Glomerular endothelial cell (primary cell): ENCODE results near the gene SNAPIN. TPM values are rescaled to one million over a fixed set of nuclear protein-coding genes. Genes with fewer than 3 reads are reported as not detected.

ENCODE experiments used
- DNase-seq: peaks from one replicate; pipeline ENCODE4 v3.0.0-alpha.2; 2011; ENCODE audit warnings: low read depth, low spot score; ENCODE audit errors: extremely low read depth
- total RNA-seq: library from RNA; depleted of rRNA; stranded (reverse); fragments of >200 nt; gene quantifications from 2 replicates; pipeline ENCODE4 v1.2.3, GENCODE V29; 2015

Gene SNAPIN, protein sequence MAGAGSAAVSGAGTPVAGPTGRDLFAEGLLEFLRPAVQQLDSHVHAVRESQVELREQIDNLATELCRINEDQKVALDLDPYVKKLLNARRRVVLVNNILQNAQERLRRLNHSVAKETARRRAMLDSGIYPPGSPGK
- total RNA-seq = 41.4 and 56.2 TPM in 2 replicates

GRCh38 chr1:153658400-153659174, at the start of gene SNAPIN:
Gene SNAPIN, plus strand, starts transcription at chr1:153658703. Its CDS starts 41 bp downstream, at chr1:153658744.
- no peak for DNase-seq

DNA sequence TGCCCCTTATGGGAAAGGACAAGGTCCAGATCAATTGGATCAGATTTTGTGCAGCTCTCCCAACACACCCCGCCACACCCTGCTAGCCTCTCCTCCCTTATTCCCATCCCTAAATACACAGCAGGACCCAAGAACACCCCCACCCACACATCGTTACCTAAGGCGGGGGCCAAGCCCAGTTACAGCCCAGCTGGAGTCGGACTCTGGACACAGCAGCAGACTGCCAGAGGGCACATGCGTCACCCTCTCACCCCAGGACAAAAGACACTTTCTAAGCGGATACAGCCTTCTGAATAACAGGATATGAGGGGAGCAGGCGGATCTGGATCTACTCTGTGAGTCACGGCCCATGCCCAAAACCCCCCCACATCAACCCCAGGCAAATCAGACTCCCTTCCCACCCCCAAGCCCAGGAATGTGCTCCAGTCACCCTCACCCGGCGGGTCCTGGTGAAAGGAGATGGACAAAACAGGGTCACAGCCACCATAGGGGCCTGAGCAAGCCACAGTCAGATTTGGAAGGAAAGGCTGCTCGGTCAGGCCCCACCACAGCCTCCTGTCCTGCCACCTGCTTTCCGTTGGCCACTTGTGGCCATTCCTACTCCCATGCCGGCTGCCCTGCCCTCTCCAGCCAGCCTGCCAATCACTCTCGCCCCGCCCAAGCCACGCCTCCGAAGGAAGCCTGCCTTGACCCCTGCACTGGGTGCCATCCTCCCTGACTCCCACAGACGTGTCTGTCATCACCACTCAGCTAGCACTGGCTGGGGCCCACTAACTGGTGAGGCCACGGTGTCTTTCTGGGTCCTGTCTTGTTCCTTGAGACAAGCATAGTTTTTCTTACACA, 49.5 kb upstream of the SNAPIN start:
- DNase-seq = peak; percentile 94

DNA sequence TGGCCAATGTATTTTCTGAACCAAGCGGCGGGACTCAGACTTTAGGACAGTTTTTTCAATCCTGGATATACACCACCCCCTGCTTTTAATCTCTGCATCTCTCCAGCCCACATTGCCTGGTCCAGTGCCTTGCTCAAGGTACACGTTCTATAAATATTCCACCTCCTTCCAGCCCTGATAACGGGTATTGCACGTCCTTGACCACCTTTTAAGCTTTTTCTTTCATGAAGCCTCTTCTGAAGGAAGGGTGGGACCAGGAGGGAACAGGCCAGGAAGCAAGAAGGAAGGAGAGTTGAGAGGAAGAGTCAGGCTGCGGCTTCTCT, 49.0 kb upstream of the SNAPIN start:
- DNase-seq = no peak

DNA sequence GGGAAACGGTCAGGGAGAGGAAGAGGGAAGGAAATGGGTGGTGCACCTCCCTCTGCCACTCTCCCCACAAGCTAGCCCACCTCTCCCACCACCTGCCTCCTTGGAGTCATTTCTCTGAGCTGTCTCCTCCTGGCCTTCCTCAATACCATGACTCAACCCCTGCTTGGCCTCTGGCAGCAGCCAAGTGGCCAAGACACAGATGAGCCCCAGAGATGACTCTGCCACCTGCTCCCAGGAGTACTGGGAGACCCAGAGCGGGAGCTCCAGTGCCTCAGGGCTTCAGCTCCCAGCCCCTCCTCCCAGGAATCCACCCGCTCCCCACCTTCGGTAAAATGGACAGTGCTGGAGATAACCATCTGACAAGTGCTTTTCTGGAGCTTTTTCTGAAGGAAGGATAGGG, 48.2 kb upstream of the SNAPIN start:
- DNase-seq = no peak

- DNase-seq = no peak
Measured at GRCh38 chr1:153610811-153611301, 47.6 kb upstream of the SNAPIN start.

DNA sequence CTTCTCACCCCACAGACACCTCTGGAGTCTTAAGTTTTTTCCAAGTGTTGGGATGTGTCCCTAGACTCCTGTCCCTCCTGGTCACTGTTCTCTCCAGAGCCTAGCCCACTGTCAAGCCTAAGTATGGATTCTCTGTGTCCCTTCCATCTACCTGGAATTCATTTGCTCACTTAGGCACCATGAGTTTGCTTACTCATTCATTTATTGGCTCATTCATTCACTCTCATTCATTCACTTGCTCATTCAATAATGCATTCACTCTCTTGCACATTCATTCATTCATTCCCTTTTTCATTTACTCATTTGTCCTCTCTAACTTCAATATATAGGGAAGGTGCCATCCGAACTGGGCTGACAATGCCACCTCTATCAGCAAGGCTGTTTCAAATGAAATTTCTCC, 47.1 kb upstream of the SNAPIN start:
- no peak for DNase-seq

DNA sequence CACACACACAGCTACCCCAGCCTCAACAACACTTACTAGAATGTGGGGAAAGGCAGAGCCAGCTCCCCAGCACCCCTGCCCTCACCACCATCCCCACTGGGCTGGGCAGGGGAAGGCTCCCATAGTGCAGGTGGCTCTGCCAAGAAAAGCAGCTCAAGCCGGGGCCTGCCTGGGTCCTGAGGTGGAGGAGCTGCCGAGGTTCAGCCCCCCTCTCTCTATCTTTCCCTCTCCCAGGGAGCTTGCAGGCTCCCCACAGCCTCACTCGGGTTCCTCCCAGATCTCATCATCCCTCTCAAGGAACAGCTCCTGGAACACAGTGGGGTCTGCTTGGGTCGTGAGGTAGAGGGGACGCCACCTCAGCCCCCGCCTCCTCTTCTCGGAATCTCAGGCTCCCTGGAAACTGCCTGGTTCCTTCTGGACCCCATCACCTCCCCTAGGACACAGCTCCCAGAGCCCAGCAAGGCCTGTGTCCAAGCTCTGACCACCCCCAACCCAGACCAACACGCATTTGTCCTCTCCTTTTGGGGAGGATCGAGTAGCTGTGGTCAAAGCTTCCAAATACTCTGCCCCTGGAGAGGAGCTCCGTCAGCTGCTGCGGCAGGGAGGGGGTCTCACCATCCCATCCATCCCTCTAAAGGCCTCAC, 46.3 kb upstream of the SNAPIN start:
- DNase-seq = no peak

GRCh38 chr1:153612755-153613331, 45.7 kb upstream of the SNAPIN start, which contains the start of gene S100A16:
Gene S100A16, minus strand, starts transcription at chr1:153613137. Its CDS starts 4,986 bp downstream, at chr1:153608151.
- DNase-seq = no peak

GRCh38 chr1:153613406-153613805, 45.1 kb upstream of the SNAPIN start:
- no peak for DNase-seq

DNA sequence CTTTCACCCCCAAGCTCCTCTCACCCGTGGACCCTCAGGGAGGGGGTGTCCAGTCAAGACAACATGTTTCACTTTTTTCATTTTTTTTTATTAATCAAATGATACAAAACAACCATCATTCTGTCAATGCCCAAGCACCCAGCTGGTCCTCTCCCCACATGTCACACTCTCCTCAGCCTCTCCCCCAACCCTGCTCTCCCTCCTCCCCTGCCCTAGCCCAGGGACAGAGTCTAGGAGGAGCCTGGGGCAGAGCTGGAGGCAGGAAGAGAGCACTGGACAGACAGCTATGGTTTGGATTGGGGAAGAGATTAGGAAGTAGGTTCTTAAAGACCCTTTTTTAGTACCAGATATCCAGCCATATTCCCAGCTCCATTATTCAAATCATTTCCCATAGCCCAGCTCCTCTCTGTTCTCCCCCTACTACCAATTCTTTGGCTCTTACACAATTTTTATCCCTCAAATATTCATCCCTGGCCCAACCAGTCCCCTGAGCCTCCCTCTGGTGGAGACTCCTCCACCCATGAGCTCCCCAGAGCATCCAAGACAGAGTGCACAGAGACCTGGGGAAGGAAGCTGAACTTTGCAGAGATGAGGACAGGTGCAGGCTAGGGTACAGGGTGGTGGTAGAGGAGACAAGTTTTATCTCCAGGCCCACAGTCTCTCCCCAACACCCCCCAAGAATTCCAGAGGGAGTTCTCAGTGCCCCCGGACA, 44.2 kb upstream of the SNAPIN start:
- no peak for DNase-seq

DNA sequence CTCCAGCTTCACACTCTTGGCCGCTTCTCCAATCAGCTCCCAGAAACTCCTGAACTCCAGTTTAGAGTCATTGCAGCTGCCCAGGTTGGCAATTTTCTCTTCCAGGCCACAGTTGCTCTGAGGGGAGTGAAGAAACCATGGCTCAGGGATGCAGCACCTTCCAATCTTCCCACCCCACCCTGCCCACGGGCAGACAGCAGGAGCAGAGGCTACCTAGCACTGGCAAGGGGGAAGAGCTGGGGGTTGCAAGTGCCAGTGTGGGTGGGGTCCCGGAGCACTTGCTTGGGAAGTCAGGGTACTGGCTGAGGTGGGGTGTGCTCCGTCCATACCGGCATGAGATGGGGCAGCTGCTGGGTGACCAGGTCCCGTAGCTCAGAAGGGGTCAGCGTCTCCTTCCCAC, 43.6 kb upstream of the SNAPIN start:
- no peak for DNase-seq

- no peak for DNase-seq
Measured at GRCh38 chr1:153615406-153615805, 43.1 kb upstream of the SNAPIN start.

GRCh38 chr1:153616144-153616916, 42.2 kb upstream of the SNAPIN start, which contains the start of gene S100A14:
Gene S100A14, minus strand, starts transcription at chr1:153616325. Its CDS starts 467 bp downstream, at chr1:153615858.
- no peak for DNase-seq

- DNase-seq = no peak
Measured at GRCh38 chr1:153616917-153617311, 41.6 kb upstream of the SNAPIN start.

GRCh38 chr1:153617663-153618062, 40.8 kb upstream of the SNAPIN start:
- no peak for DNase-seq

DNA sequence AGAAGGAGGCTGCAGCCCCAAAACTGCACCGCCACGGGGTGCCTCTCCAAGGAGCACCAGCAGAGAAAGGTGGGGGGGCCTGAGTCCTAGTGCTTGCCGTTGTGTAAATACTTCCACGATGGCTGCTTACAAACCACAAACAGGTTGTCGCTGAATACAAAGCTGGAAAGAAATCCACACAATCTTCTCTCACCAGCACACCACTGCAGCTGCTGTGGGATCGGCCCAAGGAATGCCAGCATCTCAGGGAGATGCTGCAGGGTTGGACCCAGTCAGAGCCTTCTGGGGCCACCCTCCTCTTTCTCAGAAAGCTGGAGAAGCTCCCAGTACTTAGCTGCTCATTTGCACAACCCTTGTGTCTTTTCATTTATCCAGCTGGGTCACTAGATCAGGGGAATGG, 39.3 kb upstream of the SNAPIN start:
- no peak for DNase-seq

GRCh38 chr1:153623101-153623500, 35.4 kb upstream of the SNAPIN start:
- no peak for DNase-seq

GRCh38 chr1:153624965-153625611, 33.4 kb upstream of the SNAPIN start:
- DNase-seq = no peak

- no peak for DNase-seq
Measured at GRCh38 chr1:153626477-153626903, 32.0 kb upstream of the SNAPIN start.
